ENCODE results near the gene DPH6. TPM values are rescaled to one million over a fixed set of nuclear protein-coding genes. Genes with fewer than 3 reads are reported as not detected.

Gene DPH6
- total RNA-seq, 1 experiment from 2014 or later: 31.7 TPM

GRCh38 chr15:35325374-35325941, 220.5 kb downstream of the DPH6 start:
- peaks cover 13% of the 10 kb centered on the region for H3K4me1 Mint-ChIP-seq
- ChIA-PET POLR2A (no interaction called here), CTCF (interaction anchor here (1.9 kb wide), 1 partner anchor 119 kb away, joined by 4 read pairs; no protein-coding TSS in a partner anchor)
- TF ChIP-seq NR1H2 (CRISPR knock-in tag; IDR thresholded peaks at IDR 0.05) (no peak), ATF1 (CRISPR knock-in tag; IDR thresholded peaks at IDR 0.05) (no peak)
- DNase-seq (ENCODE audit: low spot score) (no peak), ATAC-seq (no peak)
- H3K4me3 Mint-ChIP-seq: no peak overlapping the region
- 0 out of 2 replicates have a peak, but pooled peaks cover 3% of the 10 kb centered on the region for H3K9me3 Mint-ChIP-seq
- no peak overlapping the region for H3K27ac Mint-ChIP-seq
- H3K27me3 Mint-ChIP-seq (ENCODE audit: low read depth): no peaks in the 10 kb centered on the region
- no peaks in the 10 kb centered on the region for H3K36me3 Mint-ChIP-seq

GRCh38 chr15:35323141-35323540, 222.8 kb downstream of the DPH6 start:
- TF ChIP-seq TP53 (CRISPR knock-in tag; IDR thresholded peaks at IDR 0.05) (no peak), E2F1 (CRISPR knock-in tag; IDR thresholded peaks at IDR 0.05) (no peak), SOX15 (CRISPR knock-in tag; IDR thresholded peaks at IDR 0.05) (no peak), ZNF317 (CRISPR knock-in tag; IDR thresholded peaks at IDR 0.05; ENCODE audit: borderline replicate concordance, low read depth) (no peak), MLX (CRISPR knock-in tag; IDR thresholded peaks at IDR 0.05) (no peak), JUN (CRISPR knock-in tag; IDR thresholded peaks at IDR 0.05) (no peak), ATF2 (CRISPR knock-in tag; IDR thresholded peaks at IDR 0.05; ENCODE audit: borderline replicate concordance, low read depth) (no peak), E2F5 (CRISPR knock-in tag; IDR thresholded peaks at IDR 0.05) (no peak), MXD4 (CRISPR knock-in tag; IDR thresholded peaks at IDR 0.05; ENCODE audit: borderline replicate concordance) (no peak)
- no peak overlapping the region for H3K27ac Mint-ChIP-seq
- no peaks in the 10 kb centered on the region for H3K4me1 Mint-ChIP-seq
- CTCF ChIA-PET: no interaction called here
- no peaks in the 10 kb centered on the region for H3K36me3 Mint-ChIP-seq
- ATAC-seq (no peak), DNase-seq (ENCODE audit: low spot score) (no peak)
- H3K27me3 Mint-ChIP-seq (ENCODE audit: low read depth): no peaks in the 10 kb centered on the region
- POLR2A ChIA-PET: no interaction called here
- H3K4me3 Mint-ChIP-seq: no peak overlapping the region
- 0 out of 2 replicates have a peak, but pooled peaks cover 3% of the 10 kb centered on the region for H3K9me3 Mint-ChIP-seq

GRCh38 chr15:35321926-35322325, 224.0 kb downstream of the DPH6 start:
- Mint-ChIP-seq H3K36me3 (no peaks in the 10 kb centered on the region), H3K27me3 (ENCODE audit: low read depth) (no peaks in the 10 kb centered on the region), H3K4me1 (no peaks in the 10 kb centered on the region), H3K9me3 (0 out of 2 replicates have a peak, but pooled peaks cover 3% of the 10 kb centered on the region), H3K27ac (no peak overlapping the region), H3K4me3 (no peak overlapping the region)
- ATAC-seq: no peak
- ChIA-PET POLR2A (no interaction called here), CTCF (no interaction called here)
- no peak for DNase-seq (ENCODE audit: low spot score)
- no peak for TF ChIP-seq ARID4B (CRISPR knock-in tag; IDR thresholded peaks at IDR 0.05; ENCODE audit: borderline replicate concordance)
- no peak for TF ChIP-seq SMAD3 (CRISPR knock-in tag; IDR thresholded peaks at IDR 0.05; ENCODE audit: borderline replicate concordance)
- TF ChIP-seq NR1H2 (CRISPR knock-in tag; IDR thresholded peaks at IDR 0.05): no peak
- TF ChIP-seq AFF4 (CRISPR knock-in tag; IDR thresholded peaks at IDR 0.05; ENCODE audit: borderline replicate concordance): no peak
- TF ChIP-seq FOXP1 (CRISPR knock-in tag; IDR thresholded peaks at IDR 0.05; ENCODE audit: borderline replicate concordance): no peak
- TF ChIP-seq ZNF425 (CRISPR knock-in tag; conservative IDR thresholded peaks at IDR 0.05): no peak
